ENCODE results near the gene INSR. TPM values are rescaled to one million over a fixed set of nuclear protein-coding genes. Genes with fewer than 3 reads are reported as not detected.

INSR gene
- total RNA-seq, 1 donor from 2014 or later: 7.9 TPM

GRCh38 chr19:7122701-7123100, 171.5 kb downstream of the INSR start:
- H3K79me2 ChIP-seq (ENCODE audit: insufficient read depth, low read length): no peaks in the 10 kb centered on the region
- TF ChIP-seq EZH2 (IDR thresholded peaks at IDR 0.05; ENCODE audit: insufficient read depth, low read length) (no peak), CTCF (IDR thresholded peaks at IDR 0.05; ENCODE audit: insufficient read depth, low read depth, low read length) (no peak)
- Mint-ChIP-seq H3K4me3 (ENCODE audit: unreplicated experiment) (no peak overlapping the region), H3K4me1 (ENCODE audit: low read depth, unreplicated experiment) (no peaks in the 10 kb centered on the region), H3K36me3 (ENCODE audit: low read depth, unreplicated experiment) (peaks cover 25% of the 10 kb centered on the region), H3K27me3 (ENCODE audit: low read depth, unreplicated experiment) (no peaks in the 10 kb centered on the region), H3K9me3 (ENCODE audit: unreplicated experiment) (peaks cover 14% of the 10 kb centered on the region), H3K27ac (ENCODE audit: unreplicated experiment) (no peak overlapping the region)
- H3K4me1 ChIP-seq (ENCODE audit: insufficient read depth, low read length): no peaks in the 10 kb centered on the region
- no peaks in the 10 kb centered on the region for H4K20me1 ChIP-seq (ENCODE audit: insufficient read depth, low read length)
- no peak overlapping the region for H3K27ac ChIP-seq (ENCODE audit: low read depth, low read length)
- no peak overlapping the region for H2AFZ ChIP-seq (ENCODE audit: low read depth, low read length)
- H3K9me3 ChIP-seq (ENCODE audit: insufficient read depth, low read depth, low read length): peaks cover 6% of the 10 kb centered on the region
- H3K36me3 ChIP-seq (ENCODE audit: insufficient read depth, low read length): no peaks in the 10 kb centered on the region
- H3K27me3 ChIP-seq (ENCODE audit: insufficient read depth, low read length): no peaks in the 10 kb centered on the region
- H3K4me3 ChIP-seq (ENCODE audit: insufficient read depth, low read depth, low read length): no peak overlapping the region
- H3K9ac ChIP-seq (ENCODE audit: low read length): no peak overlapping the region
- no peak overlapping the region for H3K4me2 ChIP-seq (ENCODE audit: low read length)
- DNase-seq (ENCODE audit: low read depth): no peak
- no peak for FAIRE-seq

DNA sequence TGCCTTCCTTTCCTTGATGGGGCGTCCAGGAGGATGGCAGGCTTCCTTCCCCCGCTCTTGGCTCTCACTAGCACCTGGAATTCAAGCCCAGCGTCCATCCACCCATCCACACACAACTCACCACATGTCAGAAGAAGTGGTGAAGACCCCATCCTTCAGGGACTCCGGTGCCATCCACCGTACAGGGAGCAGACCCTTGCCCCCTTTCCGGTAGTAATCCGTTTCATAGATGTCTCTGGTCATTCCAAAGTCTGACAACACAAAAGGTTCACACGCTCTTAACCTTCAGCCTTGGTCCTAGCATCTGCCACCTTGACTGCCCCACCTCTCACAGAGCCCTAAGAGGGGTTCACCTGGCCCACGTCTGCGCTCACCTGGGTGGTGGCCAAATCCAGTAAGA, 173.7 kb downstream of the INSR start:
- Mint-ChIP-seq H3K4me3 (ENCODE audit: unreplicated experiment) (no peak overlapping the region), H3K27ac (ENCODE audit: unreplicated experiment) (no peak overlapping the region), H3K4me1 (ENCODE audit: low read depth, unreplicated experiment) (no peaks in the 10 kb centered on the region), H3K9me3 (ENCODE audit: unreplicated experiment) (peaks cover 4% of the 10 kb centered on the region), H3K27me3 (ENCODE audit: low read depth, unreplicated experiment) (no peaks in the 10 kb centered on the region), H3K36me3 (ENCODE audit: low read depth, unreplicated experiment) (peaks cover 15% of the 10 kb centered on the region)
- FAIRE-seq (no peak), DNase-seq (ENCODE audit: low read depth) (no peak)
- Histone ChIP-seq H3K27ac (ENCODE audit: low read depth, low read length) (no peak overlapping the region), H3K79me2 (ENCODE audit: insufficient read depth, low read length) (no peaks in the 10 kb centered on the region), H3K27me3 (ENCODE audit: insufficient read depth, low read length) (no peaks in the 10 kb centered on the region), H2AFZ (ENCODE audit: low read depth, low read length) (no peak overlapping the region), H3K4me1 (ENCODE audit: insufficient read depth, low read length) (no peaks in the 10 kb centered on the region), H3K4me2 (ENCODE audit: low read length) (no peak overlapping the region), H3K9me3 (ENCODE audit: insufficient read depth, low read depth, low read length) (no peaks in the 10 kb centered on the region), H4K20me1 (ENCODE audit: insufficient read depth, low read length) (no peaks in the 10 kb centered on the region), H3K9ac (ENCODE audit: low read length) (no peak overlapping the region), H3K4me3 (ENCODE audit: insufficient read depth, low read depth, low read length) (no peak overlapping the region), H3K36me3 (ENCODE audit: insufficient read depth, low read length) (no peaks in the 10 kb centered on the region)
- TF ChIP-seq EZH2 (IDR thresholded peaks at IDR 0.05; ENCODE audit: insufficient read depth, low read length) (no peak), CTCF (IDR thresholded peaks at IDR 0.05; ENCODE audit: insufficient read depth, low read depth, low read length) (no peak)

- no peaks in the 10 kb centered on the region for H3K36me3 ChIP-seq (ENCODE audit: insufficient read depth, low read length)
- DNase-seq (ENCODE audit: low read depth): no peak
- H3K27me3 ChIP-seq (ENCODE audit: insufficient read depth, low read length): no peaks in the 10 kb centered on the region
- Mint-ChIP-seq H3K4me3 (ENCODE audit: unreplicated experiment) (no peak overlapping the region), H3K36me3 (ENCODE audit: low read depth, unreplicated experiment) (peaks cover 7% of the 10 kb centered on the region), H3K27me3 (ENCODE audit: low read depth, unreplicated experiment) (no peaks in the 10 kb centered on the region), H3K9me3 (ENCODE audit: unreplicated experiment) (no peaks in the 10 kb centered on the region), H3K4me1 (ENCODE audit: low read depth, unreplicated experiment) (no peaks in the 10 kb centered on the region), H3K27ac (ENCODE audit: unreplicated experiment) (no peak overlapping the region)
- no peak for FAIRE-seq
- no peaks in the 10 kb centered on the region for H3K9me3 ChIP-seq (ENCODE audit: insufficient read depth, low read depth, low read length)
- H4K20me1 ChIP-seq (ENCODE audit: insufficient read depth, low read length): no peaks in the 10 kb centered on the region
- no peak overlapping the region for H3K9ac ChIP-seq (ENCODE audit: low read length)
- H3K4me1 ChIP-seq (ENCODE audit: insufficient read depth, low read length): no peaks in the 10 kb centered on the region
- H3K79me2 ChIP-seq (ENCODE audit: insufficient read depth, low read length): no peaks in the 10 kb centered on the region
- H2AFZ ChIP-seq (ENCODE audit: low read depth, low read length): no peak overlapping the region
- no peak for TF ChIP-seq CTCF (IDR thresholded peaks at IDR 0.05; ENCODE audit: insufficient read depth, low read depth, low read length)
- no peak for TF ChIP-seq EZH2 (IDR thresholded peaks at IDR 0.05; ENCODE audit: insufficient read depth, low read length)
- no peak overlapping the region for H3K27ac ChIP-seq (ENCODE audit: low read depth, low read length)
- H3K4me3 ChIP-seq (ENCODE audit: insufficient read depth, low read depth, low read length): no peak overlapping the region
- H3K4me2 ChIP-seq (ENCODE audit: low read length): no peak overlapping the region
Measured at GRCh38 chr19:7119582-7119981, 174.6 kb downstream of the INSR start.

Data from astrocyte (in vitro differentiated cells and primary cell).